Aorta (tissue), 5 donors: ENCODE measurements around the gene OPTC. TPM values are rescaled to one million over a fixed set of nuclear protein-coding genes. Genes with fewer than 3 reads are reported as not detected.

ENCODE experiments used
- ATAC-seq: fragments of 200-7000 bp; cut with Tn5 transposase; one replicate; pipeline ENCODE4 v1.9.1; 2022; ENCODE audit warnings: moderate library complexity; ENCODE audit not compliant: low FRiP score
- DNase-seq, 2 donors: peaks; one replicate each; pipeline ENCODE4 v3.0.0-alpha.2; 2020
- H3K27ac ChIP-seq, 2 donors: one replicate each; pipeline ENCODE4 v1.5.1; 2013; ENCODE audit warnings: low read length in 2 of 2, mild to moderate bottlenecking in 2 of 2, moderate library complexity in 2 of 2, control low read depth in 1 of 2, inconsistent platforms in 1 of 2, low read depth in 1 of 2
- H3K27me3 ChIP-seq, 2 donors: one replicate each; pipeline ENCODE4 v1.6.1; 2013; ENCODE audit warnings: control low read depth in 1 of 2, low read length in 1 of 2, mild to moderate bottlenecking in 1 of 2, moderate library complexity in 1 of 2; ENCODE audit not compliant: insufficient read depth in 2 of 2, control insufficient read depth in 1 of 2
- H3K36me3 ChIP-seq, 2 donors: one replicate each; pipeline ENCODE4 v1.6.1; 2013; ENCODE audit warnings: control low read depth in 1 of 2, low read length in 1 of 2, mild to moderate bottlenecking in 1 of 2; ENCODE audit not compliant: insufficient read depth in 2 of 2, control insufficient read depth in 1 of 2
- H3K4me1 ChIP-seq, 2 donors: one replicate each; pipeline ENCODE4 v1.6.1; 2013; ENCODE audit warnings: low read length in 2 of 2, control low read depth in 1 of 2, mild to moderate bottlenecking in 1 of 2, moderate library complexity in 1 of 2; ENCODE audit not compliant: insufficient read depth in 2 of 2, control insufficient read depth in 1 of 2
- H3K4me3 ChIP-seq, 2 donors: one replicate each; pipeline ENCODE4 v1.5.1; 2013; ENCODE audit warnings: low read length in 2 of 2, control low read depth in 1 of 2, mild to moderate bottlenecking in 1 of 2
- H3K9me3 ChIP-seq: one replicate; pipeline ENCODE4 v1.6.1; 2013; ENCODE audit warnings: mild to moderate bottlenecking, low read length; ENCODE audit not compliant: control insufficient read depth
- WGBS, 2 donors: extraction: QIAGEN DNeasy Blood & Tissue Kit; methylation state at CpG; one replicate each; pipeline ENCODE4 v1.1.7; 2013; 5-methylcytosine and 5-hydroxymethylcytosine counted together
- intact Hi-C, 2 donors: fragments of 100-400 bp; cut with DNase I; formaldehyde crosslinking; loops; one replicate each; pipeline versions ENCODE4 v1.14.2 to v1.15.0; 2022
- polyA plus RNA-seq, 2 donors: library from polyadenylated mRNA; stranded (reverse); fragments of 200-250 nt; gene quantifications; one replicate each; pipeline ENCODE4 v1.2.3, GENCODE V29; 2013
- total RNA-seq, 2 donors: library from RNA; stranded (reverse); fragmentation: NEBNext Ultra II Directional; extraction: Animal tissue kit (Norgen Biotek cat#: 25700); gene quantifications; one replicate each; pipeline ENCODE4 v1.2.1, GENCODE V29; 2021
- donor health status: healthy with polysubstance abuse.
- donor health status: Bipolar disorder and iron deficiency.
- donor health status: DM: no; HTN: no; CAD: no.
- donor health status: DM: no; HTN: no; CAD: no.
- donor health status: DM: yes; HTN: yes; CAD: no.

Gene OPTC
- total and polyA plus RNA-seq, 4 donors, result 0.56 TPM; not detected in 3

DNA sequence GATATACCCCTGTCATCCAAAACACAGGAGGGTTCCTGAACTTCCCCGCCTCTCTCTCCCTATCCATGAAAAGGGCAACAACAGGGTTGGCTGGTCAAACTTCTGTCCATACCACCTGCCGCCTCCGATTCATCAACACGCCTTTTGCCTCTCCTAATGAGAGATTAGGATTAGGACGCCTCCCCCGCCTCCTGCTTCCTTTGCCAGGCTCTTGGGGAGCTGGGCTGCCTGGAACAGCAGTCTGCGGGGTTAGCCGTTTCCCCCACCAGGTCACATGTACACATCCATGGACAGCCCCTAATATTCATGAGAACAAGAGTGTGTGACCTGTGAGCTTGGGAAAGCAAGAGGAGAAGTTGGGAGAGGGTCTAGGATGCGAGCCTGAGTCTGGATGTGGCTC lies 2.3 kb upstream of the OPTC start:
- intact Hi-C loops, result no loop called here
- peaks cover 0 to 2% of the 10 kb centered on the region in 2 donors for H3K36me3 ChIP-seq
- no peaks in the 10 kb centered on the region for H3K9me3 ChIP-seq
- 35 to 36% methylated on average over 9 of the region's 9 CpGs for WGBS, 2 donors
- H3K27ac ChIP-seq, result no peak overlapping the region
- DNase-seq (no peak), ATAC-seq (no peak)
- no peaks in the 10 kb centered on the region for H3K4me1 ChIP-seq
- no peak overlapping the region for H3K4me3 ChIP-seq
- no peaks in the 10 kb centered on the region for H3K27me3 ChIP-seq

DNA sequence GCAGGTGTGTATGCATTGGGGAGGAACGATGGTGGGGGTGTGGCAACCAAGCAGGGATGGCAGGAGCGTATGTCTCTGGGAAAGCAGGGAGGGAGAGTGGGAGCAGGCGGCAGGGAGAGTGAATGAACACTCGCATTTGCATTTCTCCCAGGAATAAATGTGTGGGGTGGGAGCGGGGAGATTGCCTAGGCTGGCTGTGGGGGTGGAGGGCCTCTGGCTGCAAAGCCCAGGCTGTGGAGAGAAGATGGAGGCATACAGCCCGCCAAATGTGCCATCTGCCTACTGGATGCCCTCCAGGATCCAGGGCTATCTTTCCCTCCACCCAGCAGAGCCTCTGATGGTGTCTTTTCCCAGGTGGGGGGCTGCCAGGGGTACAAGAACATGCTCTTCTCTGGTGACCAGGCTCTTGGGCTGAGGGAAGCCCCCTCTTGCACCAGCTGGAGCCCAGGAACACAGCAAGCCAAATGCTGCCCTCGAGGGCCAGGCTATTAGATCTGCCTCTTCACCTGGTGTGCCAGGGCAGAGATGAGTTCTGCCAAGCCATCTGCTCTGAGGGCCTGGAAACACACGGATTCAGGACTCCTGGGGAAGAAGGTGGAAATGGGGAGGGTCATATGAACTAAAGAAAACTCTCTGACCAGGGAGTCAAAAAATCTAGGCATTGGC lies 1.7 kb upstream of the OPTC start:
- H3K9me3 ChIP-seq, result no peaks in the 10 kb centered on the region
- H3K27ac ChIP-seq, result no peak overlapping the region
- H3K36me3 ChIP-seq, result no peaks in the 10 kb centered on the region
- ATAC-seq (no peak), DNase-seq (no peak)
- no peak overlapping the region for H3K4me3 ChIP-seq
- no peaks in the 10 kb centered on the region for H3K4me1 ChIP-seq
- 23 to 39% methylated on average over 8 of the region's 8 CpGs for WGBS, 2 donors
- intact Hi-C loops, result no loop called here
- H3K27me3 ChIP-seq, result no peaks in the 10 kb centered on the region

DNA sequence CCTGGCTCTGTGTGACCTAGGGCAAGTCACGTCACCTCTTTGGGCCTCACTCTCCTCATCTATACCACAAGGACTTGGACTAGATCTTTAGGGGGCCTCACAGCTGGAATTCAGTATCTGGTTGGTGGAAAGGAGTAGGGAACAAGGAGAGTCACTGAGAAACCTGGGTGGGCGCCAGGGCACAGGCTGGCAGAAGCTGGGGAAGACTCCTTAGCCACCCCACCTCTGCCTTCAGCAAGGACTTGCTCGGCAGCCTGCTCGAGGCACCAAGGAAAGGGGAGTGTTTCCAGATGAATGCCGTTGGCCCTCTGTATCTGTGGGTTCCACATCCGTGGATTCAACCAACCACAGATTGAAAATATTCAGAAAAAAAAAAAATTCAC lies 1.2 kb upstream of the OPTC start:
- ATAC-seq, result no peak

DNA sequence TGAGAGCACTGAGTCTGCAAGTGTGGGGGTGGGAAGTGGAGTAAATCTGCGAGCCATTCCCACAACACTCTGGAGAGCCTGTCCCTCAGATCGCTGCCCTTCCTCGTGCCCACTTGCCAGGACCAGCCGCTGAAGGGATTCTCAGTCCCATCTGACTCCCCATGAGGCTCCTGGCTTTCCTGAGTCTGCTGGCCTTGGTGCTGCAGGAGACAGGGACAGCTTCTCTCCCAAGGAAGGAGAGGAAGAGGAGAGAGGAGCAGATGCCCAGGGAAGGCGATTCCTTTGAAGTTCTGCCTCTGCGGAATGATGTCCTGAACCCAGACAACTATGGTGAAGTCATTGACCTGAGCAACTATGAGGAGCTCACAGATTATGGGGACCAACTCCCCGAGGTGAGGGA lies 1.9 kb downstream of the OPTC start:
- no peak for ATAC-seq
- WGBS, 2 donors, result 85 to 88% methylated on average over 7 of the region's 7 CpGs
- no peaks in the 10 kb centered on the region for H3K27me3 ChIP-seq
- no peaks in the 10 kb centered on the region for H3K9me3 ChIP-seq
- H3K4me3 ChIP-seq, result no peak overlapping the region
- no peaks in the 10 kb centered on the region for H3K36me3 ChIP-seq
- no peak overlapping the region for H3K27ac ChIP-seq
- DNase-seq, result no peak
- intact Hi-C loops, result no loop called here
- no peaks in the 10 kb centered on the region for H3K4me1 ChIP-seq

More for the DNA sequence above, 1.2 kb upstream of the OPTC start:
- H3K27me3 ChIP-seq, result no peaks in the 10 kb centered on the region
- no peak for DNase-seq
- 72 to 73% methylated on average over 6 of the region's 6 CpGs for WGBS, 2 donors
- no peaks in the 10 kb centered on the region for H3K36me3 ChIP-seq
- H3K4me3 ChIP-seq, result no peak overlapping the region
- no peaks in the 10 kb centered on the region for H3K9me3 ChIP-seq
- intact Hi-C loops, result no loop called here
- no peaks in the 10 kb centered on the region for H3K4me1 ChIP-seq
- no peak overlapping the region for H3K27ac ChIP-seq

DNA sequence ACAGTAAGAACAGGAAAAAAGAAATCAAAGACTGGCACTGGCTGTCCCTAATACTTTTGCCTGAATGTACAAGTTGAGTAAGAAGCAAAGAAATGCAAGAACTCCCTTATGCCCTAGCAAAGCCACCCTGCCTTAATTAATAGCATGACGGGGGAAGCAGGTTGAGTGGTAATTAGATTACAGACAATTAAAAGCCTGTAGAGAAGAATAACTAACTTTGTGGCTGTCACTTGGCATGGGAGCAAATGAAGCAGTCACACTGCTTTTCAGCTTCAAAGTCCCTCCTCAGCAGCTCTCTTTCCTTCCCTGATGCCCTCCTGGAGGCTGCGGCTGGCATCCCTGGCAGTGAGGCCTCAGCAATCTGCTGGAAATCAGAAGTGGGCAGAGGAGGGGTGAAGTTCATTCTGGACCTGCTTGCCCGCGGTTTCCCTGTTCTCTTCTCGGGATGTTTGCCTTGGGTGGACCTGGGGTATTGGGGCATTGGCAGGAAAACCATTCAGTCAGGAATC lies 3.4 kb downstream of the OPTC start:
- no peak overlapping the region for H3K27ac ChIP-seq
- no peak overlapping the region for H3K4me3 ChIP-seq
- intact Hi-C loops, result no loop called here
- H3K27me3 ChIP-seq, result no peaks in the 10 kb centered on the region
- 59 to 71% methylated on average over 5 of the region's 5 CpGs for WGBS, 2 donors
- no peaks in the 10 kb centered on the region for H3K36me3 ChIP-seq
- DNase-seq (no peak), ATAC-seq (no peak)
- H3K9me3 ChIP-seq, result no peaks in the 10 kb centered on the region
- H3K4me1 ChIP-seq, result no peaks in the 10 kb centered on the region

DNA sequence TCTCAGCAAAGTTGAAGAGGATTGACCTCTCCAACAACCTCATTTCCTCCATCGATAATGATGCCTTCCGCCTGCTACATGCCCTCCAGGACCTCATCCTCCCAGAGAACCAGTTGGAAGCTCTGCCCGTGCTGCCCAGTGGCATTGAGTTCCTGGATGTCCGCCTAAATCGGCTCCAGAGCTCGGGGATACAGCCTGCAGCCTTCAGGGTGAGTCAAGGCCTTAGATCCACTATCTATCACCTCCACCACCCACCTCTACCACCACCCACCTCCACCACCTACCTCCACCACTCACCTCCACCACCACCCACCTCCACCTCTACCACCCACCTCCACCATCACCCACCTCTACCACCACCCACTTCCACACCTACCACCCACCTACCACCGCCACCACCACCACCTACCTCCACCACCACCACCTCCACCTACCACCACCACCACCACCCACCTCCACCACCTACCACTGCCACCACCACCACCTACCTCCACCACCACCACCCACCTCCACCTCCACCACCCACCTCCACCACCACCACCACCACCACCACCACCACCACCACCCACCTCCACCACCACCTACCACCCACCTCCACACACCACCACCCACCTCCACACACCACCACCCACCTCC lies 5.8 kb downstream of the OPTC start:
- Histone ChIP-seq H3K27me3 (no peaks in the 10 kb centered on the region), H3K4me1 (no peaks in the 10 kb centered on the region), H3K27ac (no peak overlapping the region), H3K36me3 (no peaks in the 10 kb centered on the region), H3K9me3 (no peaks in the 10 kb centered on the region), H3K4me3 (no peak overlapping the region)
- no peak for ATAC-seq
- DNase-seq, result peak in 1 of 2 donors; percentile 53
- intact Hi-C loops, result loop anchor here in 1 of 2 donors (5.0 kb wide), 1 partner anchor 128 kb away; the partner anchor contains the start of gene ATP2B4
- 94 to 95% methylated on average over 6 to 7 of the region's 7 CpGs for WGBS, 2 donors

DNA sequence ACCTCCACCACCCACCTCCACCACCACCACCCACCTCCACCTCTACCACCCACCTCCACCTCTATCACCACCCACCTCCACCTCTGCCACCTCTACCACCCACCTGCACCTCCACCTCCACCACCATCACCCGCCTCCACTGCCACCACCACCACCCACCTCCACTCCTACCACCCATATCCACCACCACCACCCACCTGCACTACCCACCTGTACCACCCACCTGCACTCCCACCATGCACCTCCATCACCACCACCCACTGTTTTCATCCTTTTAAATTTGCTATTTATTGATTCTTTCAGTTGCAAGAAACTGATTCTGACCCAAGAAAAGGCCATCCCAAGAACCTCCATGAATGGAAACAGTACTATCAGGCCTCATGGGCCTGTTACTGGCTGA lies 6.3 kb downstream of the OPTC start:
- Histone ChIP-seq H3K4me1 (no peaks in the 10 kb centered on the region), H3K4me3 (no peak overlapping the region), H3K36me3 (no peaks in the 10 kb centered on the region), H3K27ac (no peak overlapping the region), H3K9me3 (no peaks in the 10 kb centered on the region), H3K27me3 (no peaks in the 10 kb centered on the region)
- DNase-seq (peak in 1 of 2 donors; percentile 38), ATAC-seq (no peak)
- WGBS, 2 donors, result 97 to 100% methylated on average over 1 of the region's 1 CpG
- intact Hi-C loops, result loop anchor here in 1 of 2 donors (5.0 kb wide), 1 partner anchor 127 kb away; the partner anchor contains the start of gene ATP2B4

DNA sequence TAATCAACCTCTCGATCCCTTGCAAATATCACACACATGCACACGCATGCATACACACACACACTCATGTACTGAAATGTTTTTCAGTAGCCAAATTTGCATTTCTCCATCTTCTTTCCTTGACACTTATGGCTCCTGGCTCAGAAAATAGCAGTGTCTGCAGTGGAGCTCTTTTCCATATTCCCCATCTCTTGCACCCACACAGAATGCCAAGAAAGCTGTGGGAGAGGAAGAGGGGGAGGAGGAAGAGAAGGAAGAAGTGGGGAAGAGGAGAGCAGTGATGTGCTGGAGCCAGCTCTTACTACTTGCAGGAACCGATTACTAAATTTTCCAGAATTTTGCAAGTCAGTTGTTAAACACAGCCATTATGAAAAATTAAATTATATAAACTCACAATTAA lies 9.9 kb downstream of the OPTC start:
- intact Hi-C loops, result loop anchor here (1.0 to 5.0 kb wide), 2 partner anchors 123 to 198 kb away; partner anchors contain the start of gene ATP2B4 (in 1 of the 2)
- H3K9me3 ChIP-seq, result no peaks in the 10 kb centered on the region
- no peak for ATAC-seq
- no peaks in the 10 kb centered on the region for H3K36me3 ChIP-seq
- H3K4me3 ChIP-seq, result no peak overlapping the region
- 86 to 90% methylated on average over 3 of the region's 3 CpGs for WGBS, 2 donors
- H3K27me3 ChIP-seq, result no peaks in the 10 kb centered on the region
- H3K4me1 ChIP-seq, result no peaks in the 10 kb centered on the region
- no peak for DNase-seq
- H3K27ac ChIP-seq, result no peak overlapping the region
